Colonic mucosa (tissue), 4 donors: ENCODE results near the gene NCKAP5. TPM values are rescaled to one million over a fixed set of nuclear protein-coding genes. Genes with fewer than 3 reads are reported as not detected.

Experiments
- DNase-seq: peaks from one replicate; pipeline ENCODE4 v3.0.0-alpha.2; 2020
- H3K27ac ChIP-seq: fragments of 200-600 bp; one replicate; pipeline ENCODE4 v1.8.0; 2021
- H3K27me3 ChIP-seq: fragments of 200-600 bp; one replicate; pipeline ENCODE4 v1.8.0; 2021
- H3K36me3 ChIP-seq: fragments of 200-600 bp; one replicate; pipeline ENCODE4 v1.8.0; 2021
- H3K4me1 ChIP-seq: fragments of 200-600 bp; one replicate; pipeline ENCODE4 v1.8.0; 2021; ENCODE audit warnings: mild to moderate bottlenecking
- H3K4me3 ChIP-seq: fragments of 200-600 bp; one replicate; pipeline ENCODE4 v1.8.0; 2021
- H3K9ac ChIP-seq, 2 donors: one replicate each; pipeline ENCODE4 v1.7.0; 2013; ENCODE audit warnings: control low read depth in 2 of 2, low read depth in 2 of 2, low read length in 2 of 2
- H3K9me3 ChIP-seq: fragments of 200-600 bp; one replicate; pipeline ENCODE4 v1.8.0; 2021
- CTCF ChIP-seq: fragments of 200-600 bp; IDR thresholded peaks from one replicate; pipeline ENCODE4 v1.8.0; 2022; ENCODE audit warnings: antibody characterized with exemption, mild to moderate bottlenecking
- intact Hi-C: fragments of 100-400 bp; cut with DNase I; formaldehyde crosslinking; loops from one replicate; pipeline ENCODE4 v1.14.1; 2022
- total RNA-seq, 2 donors: library from RNA; stranded (reverse); fragmentation: NEBNext Ultra II Directional in 1 of 2; extraction: Animal tissue kit (Norgen Biotek cat#: 25700) in 1 of 2; gene quantifications; one replicate each; pipeline ENCODE4 v1.2.1, GENCODE V29; 2021
- donor health status: healthy.
- donor health status: DM: no; HTN: no; CAD: no.
- donor health status: DM: no; HTN: no; CAD: no.

NCKAP5 gene
- total RNA-seq, 2 donors from 2014 or later = 2.9 to 3.7 TPM

- H3K27me3 ChIP-seq = no peaks in the 10 kb centered on the region
- DNase-seq = no peak
- H3K9ac ChIP-seq = no peak overlapping the region
- H3K4me3 ChIP-seq = no peak overlapping the region
- H3K4me1 ChIP-seq = peaks cover 5% of the 10 kb centered on the region
- H3K36me3 ChIP-seq = no peaks in the 10 kb centered on the region
- intact Hi-C loops = no loop called here
- H3K27ac ChIP-seq = no peak overlapping the region
- no peaks in the 10 kb centered on the region for H3K9me3 ChIP-seq
- no peak for TF ChIP-seq CTCF
Measured at GRCh38 chr2:132636346-132636745, 931.9 kb downstream of the NCKAP5 start.

- intact Hi-C loops = no loop called here
- Histone ChIP-seq H3K9me3 (no peaks in the 10 kb centered on the region), H3K36me3 (no peaks in the 10 kb centered on the region), H3K9ac (no peak overlapping the region), H3K27me3 (no peaks in the 10 kb centered on the region), H3K4me1 (peaks cover 5% of the 10 kb centered on the region), H3K4me3 (no peak overlapping the region), H3K27ac (no peak overlapping the region)
- TF ChIP-seq CTCF = no peak
- DNase-seq = no peak
Measured at GRCh38 chr2:132633635-132634034, 934.6 kb downstream of the NCKAP5 start.

DNA sequence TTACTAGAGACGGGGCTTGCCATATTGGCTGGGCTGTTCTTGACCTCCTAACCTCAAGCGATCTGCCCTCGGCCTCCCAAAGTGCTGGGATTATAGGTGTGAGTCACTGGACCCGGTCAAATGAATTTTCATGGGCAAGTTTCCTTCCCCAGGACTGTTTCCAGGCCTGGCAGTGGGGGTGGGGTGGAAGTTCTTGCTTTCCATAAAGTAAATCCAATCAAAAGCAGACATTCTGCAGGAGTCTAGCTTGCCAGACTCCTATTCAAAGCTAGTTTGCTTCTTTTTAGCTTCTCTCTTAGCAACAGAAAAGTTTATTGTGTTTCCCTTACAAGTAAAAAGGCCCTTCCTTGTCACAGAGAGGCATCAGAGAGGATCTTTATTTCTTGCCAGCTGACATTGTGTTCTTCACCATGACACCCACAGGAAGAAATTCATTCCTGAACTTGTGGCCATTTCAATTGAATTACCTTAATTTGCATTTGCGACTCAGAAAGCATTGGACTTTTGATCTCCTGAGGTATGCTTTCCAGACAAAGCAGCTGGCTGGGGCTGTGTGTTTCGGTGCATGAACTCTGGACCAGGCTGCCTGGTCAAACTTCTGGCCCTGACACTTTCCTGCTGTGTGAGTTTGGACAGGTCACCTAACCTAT, 936.1 kb downstream of the NCKAP5 start:
- intact Hi-C loops = no loop called here
- no peak overlapping the region for H3K4me3 ChIP-seq
- no peaks in the 10 kb centered on the region for H3K9me3 ChIP-seq
- no peak overlapping the region for H3K9ac ChIP-seq
- H3K27ac ChIP-seq = peak overlapping the region; percentile 54
- no peaks in the 10 kb centered on the region for H3K27me3 ChIP-seq
- no peak for TF ChIP-seq CTCF
- H3K36me3 ChIP-seq = no peaks in the 10 kb centered on the region
- DNase-seq = peak; percentile 59
- H3K4me1 ChIP-seq = peaks cover 5% of the 10 kb centered on the region

DNA sequence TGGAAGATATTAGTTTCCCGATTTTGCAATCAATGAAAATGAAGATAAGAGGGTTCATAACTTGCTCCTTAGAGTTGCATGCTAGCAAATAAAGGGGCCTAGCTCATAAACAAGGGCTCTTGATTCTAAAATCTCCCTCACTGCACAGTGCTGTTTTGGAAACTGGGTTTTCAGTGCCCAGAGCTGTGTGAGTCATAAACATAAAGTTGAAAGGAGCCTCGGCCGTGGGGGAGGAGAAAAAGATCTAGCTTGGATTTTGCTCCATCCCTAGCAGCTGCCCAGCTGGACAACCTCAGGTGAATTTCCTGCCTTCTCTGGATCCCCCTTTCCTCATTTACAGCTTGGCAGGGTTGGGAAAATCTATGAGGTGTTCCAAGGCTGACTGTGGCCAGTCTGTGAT, 940.7 kb downstream of the NCKAP5 start:
- H3K27me3 ChIP-seq = no peaks in the 10 kb centered on the region
- TF ChIP-seq CTCF = no peak
- intact Hi-C loops = no loop called here
- no peak for DNase-seq
- H3K4me1 ChIP-seq = peaks cover 5% of the 10 kb centered on the region
- H3K9me3 ChIP-seq = no peaks in the 10 kb centered on the region
- H3K9ac ChIP-seq = no peak overlapping the region
- H3K4me3 ChIP-seq = no peak overlapping the region
- H3K36me3 ChIP-seq = no peaks in the 10 kb centered on the region
- H3K27ac ChIP-seq = no peak overlapping the region

- intact Hi-C loops = no loop called here
- H3K9ac ChIP-seq = no peak overlapping the region
- no peaks in the 10 kb centered on the region for H3K4me1 ChIP-seq
- H3K4me3 ChIP-seq = no peak overlapping the region
- TF ChIP-seq CTCF = no peak
- no peak overlapping the region for H3K27ac ChIP-seq
- DNase-seq = no peak
- H3K27me3 ChIP-seq = no peaks in the 10 kb centered on the region
- no peaks in the 10 kb centered on the region for H3K36me3 ChIP-seq
- no peaks in the 10 kb centered on the region for H3K9me3 ChIP-seq
Measured at GRCh38 chr2:132623096-132623839, 945.0 kb downstream of the NCKAP5 start.
